GM19372 (cell line): ENCODE results near the gene IL1A.

Experiments used
- ATAC-seq: cut with Tn5 transposase; IDR thresholded peaks from one replicate; pipeline ENCODE4 v1.9.1; 2021; ENCODE audit warnings: mild to moderate bottlenecking, low read depth, moderate library complexity; ENCODE audit not compliant: unreplicated experiment

The IL1A gene

DNA sequence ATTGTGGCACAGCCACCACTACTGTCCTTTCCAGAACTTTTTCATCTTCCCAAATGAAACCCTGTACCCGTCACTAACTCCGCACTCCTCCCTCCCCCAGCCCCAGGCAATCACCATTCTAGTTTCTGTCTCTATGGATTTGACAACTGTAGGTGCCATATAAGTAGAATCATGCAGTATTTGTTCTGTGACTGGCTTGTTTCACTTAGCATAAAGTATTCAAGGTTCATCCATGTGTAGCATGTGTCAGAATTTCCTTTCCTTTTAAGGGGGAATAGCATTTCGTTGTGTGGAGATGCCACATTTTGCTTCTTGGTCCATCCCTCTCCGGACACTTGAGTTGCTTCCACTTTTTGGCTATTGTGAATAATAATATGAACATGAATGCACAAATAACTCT is 19.0 kb downstream of the IL1A start:
- no peak for ATAC-seq

DNA sequence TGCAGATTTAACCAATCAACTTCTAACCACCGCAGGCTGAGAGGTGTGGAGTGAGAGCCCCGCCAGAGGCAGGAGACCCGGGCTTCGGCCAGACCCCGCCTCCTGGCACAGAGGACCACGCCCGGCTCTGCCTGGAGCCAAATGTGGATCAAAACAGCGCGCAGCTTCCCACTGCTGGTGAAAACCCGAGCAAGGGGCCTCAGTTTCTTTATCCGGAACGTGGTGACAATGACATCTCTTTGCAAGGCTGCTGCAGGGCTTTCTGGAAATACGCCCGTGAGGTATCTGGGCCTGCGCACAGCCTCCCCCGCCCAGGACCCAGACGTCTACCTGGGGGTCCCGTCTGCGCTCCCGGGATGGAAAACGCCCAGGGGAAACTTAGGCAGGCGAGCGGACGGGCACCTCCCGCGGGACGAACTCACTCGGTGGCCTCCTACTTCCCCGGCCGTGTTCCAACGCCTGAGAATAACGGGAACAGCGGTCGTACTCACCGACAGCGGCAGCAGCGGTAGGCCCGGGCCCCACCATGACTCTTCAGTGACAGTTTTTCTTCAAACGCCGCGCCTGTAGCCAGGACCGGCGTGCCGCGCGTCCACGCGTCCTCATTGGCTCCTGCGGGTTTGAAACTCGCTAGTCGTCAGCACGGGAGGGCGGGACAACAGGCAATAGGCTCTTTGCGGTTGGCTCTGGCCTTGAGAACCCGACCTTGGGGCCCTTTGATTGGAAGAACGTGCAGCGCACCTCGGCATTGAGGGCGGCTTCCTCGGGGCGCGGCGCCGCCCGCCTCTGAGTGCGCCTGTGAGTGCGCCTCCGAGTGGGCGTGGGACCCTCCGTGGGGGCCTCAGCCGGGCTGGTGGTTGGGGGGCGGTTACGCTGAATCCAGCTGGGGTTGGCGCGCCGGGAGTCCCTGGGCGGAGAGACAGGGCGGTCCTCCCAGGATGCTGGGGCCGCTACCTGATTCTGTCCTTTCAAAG is 19.9 kb downstream of the IL1A start, which contains the start of gene CKAP2L:
CKAP2L (minus strand) TSS at position 539 of the 974 bp plus-strand sequence; CDS start at position 528, 11 bp downstream.
- peak; percentile 97 for ATAC-seq

DNA sequence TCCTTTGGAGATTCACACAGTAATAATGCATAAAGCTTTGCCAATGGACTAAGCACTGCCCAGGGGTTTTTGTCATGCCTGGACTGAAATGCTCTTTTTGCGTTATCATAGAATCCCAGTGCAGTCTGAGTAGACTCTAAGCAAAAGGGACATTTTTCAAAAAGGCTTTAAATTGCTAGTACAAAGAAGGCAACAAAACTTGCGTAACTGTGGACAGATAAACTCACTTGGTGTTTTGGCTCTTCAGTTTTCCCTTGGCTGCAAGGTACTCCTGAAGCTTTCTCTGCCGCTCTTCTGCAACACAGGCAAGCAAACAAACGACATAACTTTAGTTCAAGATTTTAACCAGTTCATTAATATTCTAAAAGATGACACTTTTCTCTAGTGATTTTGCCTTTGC is 22.0 kb downstream of the IL1A start:
- ATAC-seq: no peak

DNA sequence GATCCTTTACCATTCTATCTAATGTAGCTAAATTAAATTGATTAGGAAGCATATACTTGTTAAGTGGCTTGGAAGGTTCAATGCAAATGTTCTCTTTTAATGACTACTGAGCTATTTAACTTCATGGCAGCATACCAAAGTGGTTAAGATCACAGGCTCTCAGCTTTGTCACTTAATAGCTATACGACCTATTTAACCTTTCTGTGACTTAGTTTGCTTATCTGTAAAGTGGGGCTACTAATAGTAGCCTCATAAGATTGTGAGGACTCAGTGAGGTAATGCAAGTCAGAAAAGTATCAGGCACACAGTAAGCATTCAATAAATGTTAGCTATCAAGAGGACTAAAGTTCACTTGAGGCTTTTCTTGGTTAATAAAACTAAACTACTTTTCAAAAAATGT is 24.1 kb downstream of the IL1A start:
- ATAC-seq: no peak

DNA sequence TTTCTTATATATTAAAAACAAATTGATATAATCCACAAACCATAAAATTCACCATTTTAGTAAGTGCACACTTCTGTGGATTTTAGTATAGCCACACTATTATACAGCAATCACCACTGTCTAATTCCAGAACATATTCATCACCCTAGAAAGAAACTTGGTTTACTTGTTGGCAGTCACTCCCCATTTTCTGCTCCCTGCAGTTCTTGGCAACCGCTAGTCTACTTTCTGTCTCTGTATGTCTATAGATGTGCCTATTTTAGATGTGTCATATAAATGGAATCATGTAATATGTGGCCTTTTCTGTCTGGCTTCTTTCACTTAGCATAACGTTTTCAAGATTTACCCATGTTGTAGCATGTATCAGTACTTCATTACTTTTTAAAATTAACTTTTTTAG is 25.6 kb downstream of the IL1A start:
- no peak for ATAC-seq

DNA sequence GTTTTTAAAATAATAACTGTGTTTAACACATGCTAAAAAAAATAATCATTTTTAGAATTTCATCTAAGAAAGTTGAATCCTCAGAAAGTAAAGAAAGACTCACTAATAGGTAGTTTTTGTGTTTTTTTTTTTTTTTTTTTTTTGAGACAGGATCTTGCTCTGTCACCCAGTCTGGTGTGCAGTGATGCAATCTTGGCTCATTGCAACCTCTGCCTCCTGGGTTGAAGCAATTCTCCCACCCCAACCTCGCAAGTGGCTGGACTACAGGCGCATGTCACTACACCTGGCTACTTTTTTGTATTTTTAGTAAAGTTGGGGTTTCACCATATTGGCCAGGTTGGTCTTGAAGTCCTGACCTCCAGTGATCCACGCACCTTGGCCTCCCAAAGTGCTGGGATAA is 27.0 kb downstream of the IL1A start:
- no peak for ATAC-seq

DNA sequence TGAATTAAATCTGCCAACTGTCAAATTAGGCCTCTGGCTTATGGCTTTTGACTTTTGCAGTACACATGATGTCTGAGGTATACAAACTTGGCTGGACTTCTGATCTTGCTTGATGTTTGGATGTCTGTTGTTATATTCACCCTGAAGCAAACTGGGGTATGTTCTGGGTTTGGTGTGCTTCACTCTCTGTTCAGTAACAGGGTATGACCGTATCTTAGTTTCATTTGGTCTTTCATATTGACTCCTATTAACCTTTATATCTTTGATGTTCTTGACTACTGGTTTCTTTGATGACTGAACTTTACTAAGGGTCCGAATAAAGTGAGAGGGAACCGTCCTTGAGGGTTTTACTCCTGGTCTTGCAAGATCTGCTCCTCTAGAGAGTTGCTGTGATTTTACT is 28.1 kb downstream of the IL1A start:
- no peak for ATAC-seq

DNA sequence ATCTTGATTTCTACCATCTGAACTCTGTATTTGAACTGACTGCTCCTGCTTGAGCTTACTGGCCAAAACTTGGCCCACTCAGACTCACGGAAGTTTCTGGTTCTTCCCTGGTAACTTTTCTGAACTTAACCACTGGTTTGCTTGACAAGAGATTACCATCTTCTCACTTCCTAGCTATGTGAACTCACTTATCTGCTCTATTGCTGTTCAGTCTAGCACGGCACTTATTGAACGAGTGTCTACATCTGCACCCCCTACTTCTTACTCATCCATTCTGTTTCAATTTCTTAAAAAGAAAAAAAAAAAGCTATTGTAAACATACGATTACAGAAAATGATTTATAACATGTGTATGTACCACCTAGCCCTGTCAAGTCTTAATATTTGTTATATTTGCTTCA is 28.8 kb downstream of the IL1A start:
- no peak for ATAC-seq

DNA sequence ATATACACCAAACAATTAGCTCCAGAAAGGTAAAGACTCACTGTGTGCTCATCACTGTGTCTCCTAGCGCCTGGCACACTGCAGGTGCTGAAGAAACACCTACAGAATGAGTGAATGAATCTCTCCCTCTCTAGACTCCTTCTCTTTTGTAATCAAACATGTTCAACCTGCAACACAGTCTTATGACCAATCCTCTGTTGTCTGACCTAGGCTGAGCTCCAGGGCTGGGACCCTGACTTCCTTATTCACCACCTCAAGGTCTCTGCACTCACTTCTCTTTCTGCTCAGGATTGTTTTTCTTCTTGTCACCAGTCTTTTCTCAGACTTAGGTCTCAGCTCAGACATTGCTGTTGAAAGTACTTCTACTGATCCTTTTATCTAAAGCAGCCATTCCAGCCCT is 29.7 kb downstream of the IL1A start:
- ATAC-seq: no peak

DNA sequence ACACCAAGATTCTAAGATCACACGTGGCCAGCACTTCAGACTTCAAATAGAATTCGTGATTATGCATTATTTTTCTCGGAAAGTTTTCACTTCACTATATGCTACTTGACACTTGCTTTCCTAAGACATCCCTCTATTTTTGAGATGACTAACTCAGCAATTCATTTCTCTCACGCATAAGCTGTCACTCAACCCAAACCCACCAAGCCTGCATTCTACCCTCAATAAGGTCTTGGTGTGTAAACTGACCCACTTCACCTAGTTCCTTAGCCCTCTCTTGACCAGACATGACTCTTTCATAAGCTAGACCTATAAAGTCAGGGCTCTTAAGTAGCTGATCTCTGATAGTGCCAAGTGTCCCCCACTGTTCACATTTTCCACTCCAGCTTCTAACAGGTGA is 31.6 kb downstream of the IL1A start:
- ATAC-seq: no peak

DNA sequence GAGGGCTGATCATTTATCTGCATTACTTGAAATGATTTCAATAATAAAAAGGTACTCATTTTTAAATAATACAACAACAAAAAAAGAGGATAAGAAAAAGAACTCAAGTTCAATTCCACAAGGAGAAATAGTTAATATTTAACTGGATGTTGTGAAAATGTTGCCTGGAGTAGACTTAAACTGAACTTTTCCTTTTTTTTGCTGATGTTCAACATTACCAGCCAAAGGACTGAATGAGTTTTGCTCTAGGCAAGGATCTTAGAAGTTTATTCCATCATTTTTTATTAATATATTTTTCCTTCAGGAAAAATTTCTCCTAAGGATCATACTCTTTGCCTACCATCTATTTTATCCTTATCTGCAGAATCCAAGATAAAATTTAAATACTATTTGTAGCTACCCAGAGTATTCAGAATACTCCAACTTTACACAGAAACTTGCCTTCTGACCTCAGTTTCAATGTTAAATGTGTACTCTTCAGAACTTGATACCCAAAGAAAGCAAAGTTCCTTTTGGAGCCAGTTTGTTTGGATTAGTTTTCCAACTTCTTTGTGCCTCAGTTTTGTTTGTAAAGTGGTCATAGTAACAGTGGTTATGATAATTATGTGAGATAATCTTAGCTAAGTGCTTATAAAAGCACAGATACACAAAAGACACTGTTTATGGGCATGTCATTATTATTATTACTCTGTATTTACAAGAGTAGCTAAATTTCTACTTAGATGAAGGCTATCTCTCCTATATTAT is 32.7 kb downstream of the IL1A start:
- no peak for ATAC-seq

DNA sequence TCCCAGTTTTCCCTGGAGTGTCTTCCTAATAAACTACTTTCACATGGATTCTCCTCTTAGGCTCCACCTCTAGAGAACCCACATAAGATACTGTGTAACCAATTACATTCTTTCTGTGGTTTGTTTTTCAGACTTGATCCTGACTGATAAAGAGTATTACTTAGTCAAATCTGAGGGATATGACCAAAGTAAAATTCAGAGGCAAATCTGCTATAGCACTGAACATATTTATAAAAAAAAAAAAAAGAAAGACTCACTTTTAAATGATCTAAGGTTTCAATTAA is 33.8 kb downstream of the IL1A start:
- ATAC-seq: no peak

DNA sequence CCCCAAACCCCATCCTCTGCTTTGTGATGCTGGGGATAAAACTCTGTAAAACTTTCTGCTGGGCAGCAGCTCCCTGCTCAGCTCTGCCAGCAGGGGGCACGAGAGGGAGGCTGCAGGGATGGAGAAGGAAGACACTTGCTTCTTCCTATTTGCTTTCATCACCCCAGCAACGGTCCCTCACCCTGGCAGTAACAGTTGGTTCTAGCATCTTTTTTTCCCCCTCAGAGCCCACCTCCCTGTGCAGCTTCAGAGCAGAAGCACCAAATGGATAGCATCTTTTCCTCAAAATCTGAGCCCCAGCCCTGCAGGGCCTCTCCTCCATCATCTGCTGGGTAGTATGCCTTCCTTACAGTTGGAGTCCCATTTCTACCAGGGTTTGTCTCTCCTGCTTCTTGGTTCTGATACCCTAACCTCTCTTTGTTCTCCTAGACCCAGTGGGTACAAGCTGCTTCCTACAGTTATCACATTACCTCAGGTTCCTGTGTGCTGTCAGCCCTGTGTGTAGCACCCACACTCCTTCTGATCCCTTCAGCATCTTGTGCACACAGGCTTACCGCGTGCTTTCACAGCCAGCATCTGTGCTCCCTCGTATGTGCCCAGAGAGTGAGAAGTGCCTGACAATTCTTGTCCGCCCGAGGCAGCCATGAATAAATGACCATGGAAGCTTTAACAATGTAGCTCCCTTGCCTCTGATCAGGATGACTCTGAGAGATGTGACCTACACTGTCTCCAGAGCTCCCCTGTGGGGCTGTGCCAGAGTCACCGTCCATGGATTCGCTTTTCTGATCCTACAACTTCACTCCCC is 34.3 kb downstream of the IL1A start:
- peak; percentile 53 for ATAC-seq

DNA sequence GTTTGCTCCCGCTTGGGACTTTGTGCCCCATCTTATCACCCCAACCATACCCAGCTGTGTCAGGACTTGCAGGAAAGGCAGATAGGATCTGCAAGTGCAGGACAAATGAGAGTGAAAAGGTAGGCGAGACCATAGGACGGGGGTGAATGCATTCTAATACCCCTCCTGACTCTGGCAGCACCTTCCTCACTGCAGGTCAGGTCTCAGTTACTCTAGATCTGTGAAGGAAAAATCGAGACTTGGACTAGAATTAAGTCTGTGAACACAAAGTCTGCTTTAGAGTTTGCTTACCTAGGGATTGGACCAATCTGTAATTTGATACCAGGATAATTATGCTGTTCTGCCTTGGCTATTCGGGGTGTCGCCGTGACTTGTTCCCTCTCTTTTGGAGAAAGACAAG is 43.8 kb downstream of the IL1A start:
- no peak for ATAC-seq

DNA sequence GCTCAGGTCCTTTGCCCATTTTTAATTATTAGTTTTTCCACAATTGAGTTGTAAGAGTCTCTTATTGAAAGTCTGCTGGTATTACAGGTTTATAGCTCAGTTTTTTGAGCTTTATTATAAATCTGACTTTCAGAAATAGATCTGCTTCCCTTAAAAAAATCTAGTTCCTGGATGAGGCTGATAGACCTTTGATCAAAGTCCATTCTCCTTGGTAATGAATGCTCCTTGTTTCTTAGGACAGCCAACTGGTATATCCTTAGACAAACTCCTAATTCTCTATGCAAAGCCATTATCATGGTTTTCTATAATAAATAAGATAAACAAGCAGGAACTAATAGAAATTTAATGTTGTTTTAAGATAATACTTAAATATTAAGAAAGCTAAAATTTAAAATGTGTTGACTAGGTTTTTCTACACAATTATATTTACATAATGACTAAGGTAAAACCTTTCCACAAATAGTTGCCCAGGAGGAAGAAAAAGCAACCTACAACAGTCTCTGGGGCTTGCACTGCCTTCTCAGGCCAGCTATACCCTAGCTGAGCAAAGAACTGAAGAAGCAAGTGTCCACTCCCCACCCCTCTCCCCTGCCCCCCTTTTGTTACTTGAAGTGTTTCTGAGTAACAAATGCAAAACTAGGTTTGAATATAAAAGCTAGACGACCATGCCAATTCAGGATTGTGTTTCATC is 46.6 kb downstream of the IL1A start:
- ATAC-seq: no peak

DNA sequence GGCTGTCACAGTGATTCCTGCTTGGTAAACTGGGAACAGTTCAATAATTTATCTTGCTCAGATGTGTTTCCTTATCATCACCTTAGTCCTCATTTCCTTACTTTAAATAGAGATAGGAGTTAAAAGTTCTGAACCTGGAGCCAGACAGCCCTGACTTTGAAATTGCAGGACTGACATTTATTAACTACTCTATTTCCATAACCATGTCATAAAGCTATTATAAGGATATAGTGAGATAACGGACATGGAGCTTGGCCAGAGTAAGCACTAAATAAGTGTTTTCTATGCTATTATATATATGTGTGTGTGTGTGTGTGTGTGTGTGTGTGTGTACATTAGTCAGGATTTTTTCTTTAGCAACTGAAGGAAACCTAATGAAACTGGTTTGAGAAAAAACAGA is 50.4 kb downstream of the IL1A start:
- no peak for ATAC-seq

DNA sequence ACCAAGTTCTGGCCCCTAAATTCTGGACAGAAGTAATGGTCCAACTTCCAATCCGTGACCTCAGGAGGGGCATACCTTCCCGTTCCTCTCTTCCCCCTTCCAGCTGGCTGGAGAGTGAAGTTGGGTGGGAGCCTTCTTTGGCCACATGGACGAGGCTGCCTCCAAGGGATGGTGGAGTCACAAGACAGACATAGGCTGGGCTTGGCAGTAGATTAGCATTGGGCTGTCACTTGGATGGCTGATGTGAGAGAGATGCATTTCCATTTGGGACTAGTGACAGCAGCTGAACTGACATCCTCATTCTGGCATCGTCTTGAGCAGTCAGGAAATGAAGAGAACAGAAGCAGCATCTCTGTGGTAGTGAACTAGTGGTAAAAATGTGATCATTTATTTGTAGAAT is 50.8 kb downstream of the IL1A start:
- ATAC-seq: no peak

DNA sequence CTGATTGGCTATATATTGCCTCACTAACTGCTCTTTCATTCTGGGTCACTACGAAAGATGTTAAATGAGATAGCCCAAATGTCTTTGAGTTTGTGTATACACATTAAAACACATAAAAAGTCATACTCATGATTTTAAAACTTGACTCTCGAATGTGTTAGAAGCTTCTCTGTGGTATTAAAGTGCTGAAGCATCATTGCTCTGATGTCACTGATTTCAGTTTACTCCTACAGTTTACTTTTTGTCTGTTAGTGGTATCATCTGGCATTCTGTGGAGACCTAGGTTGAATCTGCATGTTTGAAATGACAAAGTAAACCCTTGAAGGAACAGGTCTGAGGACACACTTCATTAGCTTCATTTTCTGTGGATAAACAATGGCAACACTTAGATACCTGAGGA is 52.8 kb downstream of the IL1A start:
- ATAC-seq: no peak

DNA sequence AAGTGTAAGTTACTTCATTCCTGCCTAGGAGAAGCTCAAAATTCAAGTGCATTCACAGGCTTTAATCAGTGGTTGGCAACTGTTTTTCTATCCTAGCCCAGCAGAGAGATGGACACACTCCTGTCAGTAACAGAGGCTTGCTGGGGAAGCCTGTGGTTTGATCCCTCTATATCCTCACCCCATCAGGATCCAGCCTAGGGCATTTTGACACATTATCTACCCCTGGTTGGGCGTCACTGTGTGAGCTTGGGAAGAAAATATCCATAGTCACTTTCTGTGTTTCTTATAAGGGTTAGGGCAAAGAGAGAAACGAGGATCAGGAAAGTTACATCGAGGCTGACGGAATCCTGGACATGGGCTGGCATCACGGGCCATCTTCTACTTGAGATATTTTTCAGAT is 53.5 kb downstream of the IL1A start:
- ATAC-seq: no peak

DNA sequence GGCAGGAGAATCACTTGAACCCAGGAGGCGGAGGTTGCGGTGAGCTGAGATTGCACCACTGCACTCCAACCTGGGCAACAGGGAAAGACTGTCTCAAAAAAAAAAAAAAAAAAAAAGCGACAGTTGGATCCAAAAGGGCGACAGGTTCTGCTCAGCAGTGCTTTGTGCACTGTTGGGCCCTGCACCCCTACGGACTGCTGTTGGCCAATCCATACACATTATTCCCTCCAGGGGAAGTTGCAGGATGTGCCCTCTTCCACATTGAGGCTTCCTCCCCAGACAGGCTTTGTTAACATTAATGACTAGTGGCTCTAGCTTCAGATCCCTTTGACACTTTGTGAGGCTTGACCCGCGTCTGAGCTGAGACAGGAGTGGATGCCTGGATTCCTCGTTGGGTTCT is 54.1 kb downstream of the IL1A start:
- ATAC-seq: no peak
